Activated CD4-positive, alpha-beta T cell treated with anti-CD3 and anti-CD28 coated beads, Interleukin-2, amount 50 U/mL, for 24 hours (primary cell): ENCODE measurements around the gene AFF1.
A peak's percentile ranks its signal among the peaks of the same experiment; 100 is the strongest.
"Not testable (repeated sequence)": the region's sequence is repeated elsewhere in the genome, so short reads cannot be mapped to it uniquely, and the experiment has no call there.

Source experiments
- DNase-seq, 2 donors: peaks; one replicate each; pipeline ENCODE4 v3.0.0-alpha.2; 2020; ENCODE audit warnings: low read depth in 1 of 2, low spot score in 1 of 2

AFF1 gene

DNA sequence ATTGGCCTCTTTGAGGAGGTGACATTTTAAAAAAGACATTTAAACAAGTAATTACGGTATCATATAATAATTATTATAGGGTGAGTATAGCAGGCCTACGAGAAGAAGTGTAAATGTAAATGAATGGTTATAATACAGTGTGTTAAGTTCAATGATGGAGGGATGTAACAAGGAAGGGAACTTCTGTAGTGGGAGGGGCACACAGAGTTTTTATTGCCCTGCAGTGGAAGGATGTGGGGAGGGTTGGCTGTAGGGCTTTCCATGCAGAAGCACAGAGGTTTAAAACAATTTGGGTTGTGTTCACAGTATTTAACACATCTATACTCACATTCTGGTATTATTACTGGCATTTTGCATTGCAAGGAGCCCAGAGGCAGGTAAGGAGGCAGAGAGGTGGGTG lies 41.1 kb downstream of the AFF1 start:
- DNase-seq, result no peak

DNA sequence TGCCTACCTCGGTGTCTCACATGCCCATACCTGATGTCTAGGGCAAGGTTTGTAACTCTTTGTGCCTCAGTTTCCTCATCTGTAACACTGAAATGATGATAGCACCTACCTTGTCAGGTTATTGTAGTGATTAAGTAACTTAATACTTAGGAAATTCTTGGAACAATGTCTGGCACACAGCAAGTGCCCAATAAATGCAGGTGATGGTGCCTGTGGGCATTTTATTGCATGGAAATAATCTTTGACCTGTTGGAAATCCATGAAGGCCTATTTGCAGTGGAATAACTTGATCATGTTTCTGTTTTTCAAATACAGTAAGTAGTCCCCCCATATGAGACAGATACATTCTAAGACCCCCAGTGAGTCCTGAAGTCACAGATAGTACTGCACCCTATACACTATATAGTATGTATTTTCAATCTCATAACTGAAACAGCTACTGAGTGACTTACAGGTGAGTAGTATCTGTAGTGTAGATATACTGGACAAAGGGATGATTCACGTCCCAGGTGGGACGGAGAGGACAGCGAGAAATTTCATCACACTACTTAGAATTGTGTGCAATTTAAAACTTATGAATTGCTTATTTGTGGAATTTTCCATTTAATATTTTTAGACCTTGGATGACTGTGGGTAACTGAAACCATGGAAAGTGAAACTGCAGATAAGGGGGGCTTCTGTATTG lies 42.1 kb downstream of the AFF1 start:
- no peak for DNase-seq

DNA sequence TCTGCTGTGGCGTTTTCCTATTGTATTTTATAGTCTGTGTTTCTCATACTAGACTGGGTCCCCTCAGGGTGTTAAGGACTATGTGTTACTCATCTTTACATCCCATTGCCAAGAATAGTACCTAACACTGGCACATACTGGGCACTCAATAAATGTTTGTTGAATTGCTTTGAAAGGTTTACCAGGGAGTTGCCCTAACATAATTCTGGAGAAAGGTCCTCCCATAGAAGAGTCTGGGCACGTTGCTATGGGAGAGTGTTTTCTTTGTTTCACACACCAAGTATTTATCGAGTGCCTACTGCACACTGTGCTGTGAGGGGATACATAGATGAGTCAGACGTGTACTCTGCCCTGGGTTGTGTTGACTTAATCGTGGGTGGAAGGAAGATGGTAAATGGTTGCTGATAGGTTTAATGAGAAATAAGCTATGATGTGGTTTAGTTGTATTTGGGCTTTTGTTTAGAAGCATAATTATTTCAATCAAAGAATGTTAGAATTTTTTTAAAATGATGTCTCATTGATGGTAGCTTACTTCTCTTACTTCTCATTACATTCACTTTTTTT lies 42.9 kb downstream of the AFF1 start:
- DNase-seq, result no peak

DNA sequence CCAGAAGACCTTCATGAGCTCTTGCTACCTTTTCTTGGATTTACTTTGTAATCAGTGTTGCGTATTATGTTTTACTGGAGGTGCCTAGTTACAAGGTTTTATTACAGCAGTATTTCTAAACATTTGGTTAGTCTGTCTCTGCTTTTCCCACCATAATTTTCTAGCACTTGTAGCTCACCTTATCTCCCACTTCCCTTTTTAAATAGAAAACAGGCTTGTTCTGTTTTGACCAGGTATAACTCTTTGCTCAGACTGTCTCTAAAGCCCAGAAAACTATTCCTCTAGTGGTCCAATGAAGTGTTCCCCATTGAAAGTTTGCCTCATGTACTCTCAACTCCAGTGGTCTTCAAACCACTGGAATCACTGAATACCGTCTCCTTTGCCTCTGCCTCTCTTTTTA lies 43.9 kb downstream of the AFF1 start:
- no peak for DNase-seq

DNA sequence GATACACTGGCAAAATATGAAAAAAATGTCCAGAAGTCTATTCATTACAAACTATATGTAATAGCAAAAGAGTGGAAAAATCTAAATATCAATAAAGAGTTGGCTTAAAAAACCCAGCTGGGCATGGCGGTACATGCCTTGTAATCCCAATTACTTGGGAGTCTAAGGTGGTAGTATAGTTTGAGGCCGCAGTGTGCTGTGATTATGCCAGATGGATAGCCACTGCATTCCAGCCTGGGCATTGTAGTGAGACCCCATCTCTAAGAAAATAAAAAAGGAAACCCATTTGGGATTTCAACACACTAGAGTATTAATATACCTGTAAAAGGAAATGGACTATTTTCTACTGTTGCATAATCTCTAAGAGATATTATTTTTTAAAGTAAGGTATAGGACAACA lies 45.4 kb downstream of the AFF1 start:
- DNase-seq, result no peak

DNA sequence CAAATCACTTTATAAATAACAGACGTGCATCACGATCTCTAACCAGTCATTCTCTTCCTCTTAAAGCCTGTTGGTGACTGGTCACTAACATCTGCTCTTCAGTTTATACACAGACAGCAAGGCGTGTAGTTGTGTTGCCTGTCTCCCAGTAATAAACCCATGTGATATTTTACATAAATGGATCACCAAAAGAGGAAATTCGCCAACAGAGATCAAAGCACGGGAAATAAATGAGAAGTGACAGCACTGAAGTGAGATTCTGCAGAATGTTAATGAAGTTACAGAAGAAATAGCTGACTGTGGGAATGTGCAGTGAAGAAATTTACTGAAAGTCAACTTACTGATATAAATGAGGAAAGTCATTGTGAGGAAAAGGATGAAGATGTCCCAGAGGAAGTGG lies 47.0 kb downstream of the AFF1 start:
- no peak for DNase-seq

DNA sequence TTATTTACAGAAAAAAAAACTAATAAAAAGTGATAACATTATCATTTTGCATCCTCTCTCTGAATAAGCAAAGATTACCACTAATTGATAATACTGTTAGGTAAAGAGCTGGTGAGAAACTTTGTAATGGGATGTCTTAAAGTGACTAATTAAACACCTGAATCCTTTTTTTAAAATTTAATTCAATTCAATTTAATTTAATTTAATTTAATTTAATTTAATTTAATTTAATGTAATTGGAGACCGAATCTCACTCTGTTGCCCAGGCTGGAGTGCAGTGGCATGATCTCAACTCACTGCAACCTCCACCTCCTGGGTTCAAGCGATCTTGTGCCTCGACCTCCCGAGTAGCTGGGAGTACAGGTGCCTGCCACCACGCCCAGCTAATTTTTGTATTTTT lies 51.0 kb downstream of the AFF1 start:
- not testable (repeated sequence) for DNase-seq

DNA sequence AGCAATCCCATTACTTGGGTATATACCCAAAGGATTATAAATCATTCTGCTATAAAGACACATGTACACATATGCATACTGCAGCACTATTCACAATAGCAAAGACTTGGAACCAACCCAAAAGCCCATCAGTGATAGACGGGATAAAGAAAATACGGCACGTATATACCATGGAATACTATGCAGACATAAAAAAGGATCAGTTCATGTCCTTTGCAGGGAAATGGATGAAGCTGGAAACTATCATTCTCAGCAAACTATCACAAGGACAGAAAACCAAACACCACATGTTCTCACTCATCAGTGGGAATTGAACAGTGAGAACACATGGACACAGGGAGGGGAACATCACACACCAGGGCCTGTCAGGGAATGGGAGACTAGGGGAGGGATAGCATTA lies 54.8 kb downstream of the AFF1 start:
- DNase-seq, result not testable (repeated sequence)

DNA sequence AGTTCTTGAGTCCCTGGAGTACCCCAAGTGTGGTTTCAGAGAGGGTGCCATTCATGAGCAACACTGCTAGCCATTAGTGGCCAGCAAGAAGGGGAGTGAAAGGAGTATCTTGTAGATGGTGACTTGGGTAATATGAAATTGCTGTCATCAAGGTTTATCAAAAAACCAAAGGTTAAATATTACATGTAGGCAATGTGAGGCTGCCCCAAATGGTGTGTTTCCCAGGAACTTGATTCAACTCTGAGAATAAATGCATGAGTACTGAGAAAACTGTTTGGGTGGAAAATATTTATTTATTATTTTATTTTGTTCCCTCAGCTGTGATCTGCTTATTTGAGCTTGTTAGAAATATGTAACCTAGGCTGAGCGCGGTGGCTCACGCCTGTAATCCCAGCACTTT lies 55.7 kb downstream of the AFF1 start:
- DNase-seq, result no peak

DNA sequence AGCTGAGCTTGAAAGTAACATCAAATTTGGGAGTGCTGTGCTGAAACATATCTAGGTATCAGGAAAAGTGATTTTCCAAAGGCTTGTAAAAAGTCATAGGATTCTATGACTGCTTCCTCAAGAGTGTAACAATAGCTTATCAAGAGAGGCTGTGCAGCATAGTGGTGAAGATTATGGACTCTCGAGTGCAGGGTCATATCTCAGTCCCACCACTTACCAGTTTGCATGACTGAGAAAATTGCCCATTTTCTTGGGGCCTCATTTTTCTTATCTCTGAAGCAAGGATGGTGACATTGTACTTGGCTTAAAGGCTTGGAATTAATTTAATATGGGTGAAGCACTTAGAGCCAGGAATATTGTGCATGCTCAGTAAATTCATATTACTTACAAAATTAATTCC lies 57.2 kb downstream of the AFF1 start:
- no peak for DNase-seq

DNA sequence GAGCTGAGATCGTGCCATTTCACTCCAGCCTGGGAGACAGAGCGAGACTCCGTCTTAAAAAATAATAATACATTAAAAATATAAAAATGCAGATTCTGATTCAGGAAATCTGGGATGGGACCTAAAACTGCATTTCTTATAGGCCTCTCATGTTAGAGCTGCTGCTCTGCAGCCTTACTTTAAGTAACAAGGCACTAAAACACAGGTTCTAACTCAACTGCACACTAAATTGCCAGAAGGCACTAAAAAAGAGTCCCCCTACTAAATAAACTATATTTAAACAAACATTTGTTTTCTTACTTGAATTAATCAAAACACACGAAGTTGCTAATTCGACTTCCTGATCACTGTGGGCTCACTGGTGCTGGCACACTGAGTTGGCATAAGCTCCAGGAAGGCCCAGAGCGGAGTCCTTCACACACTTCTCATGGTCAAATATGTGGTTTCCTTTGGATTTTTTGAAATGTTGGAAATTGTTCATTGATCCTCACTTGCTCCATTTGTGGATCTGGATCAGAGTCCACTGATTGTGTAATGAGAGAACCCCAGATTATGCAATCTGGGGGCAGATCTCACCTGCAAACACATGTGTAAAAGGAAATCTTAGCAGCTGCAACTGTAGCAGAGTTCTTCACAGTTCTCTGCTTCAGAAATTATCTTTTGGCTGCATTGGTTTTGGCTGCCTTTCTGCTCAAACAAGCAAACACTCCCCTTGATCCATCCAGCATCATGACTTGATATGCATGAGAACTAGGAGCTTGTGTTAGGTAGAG lies 59.3 kb downstream of the AFF1 start:
- DNase-seq, result no peak

DNA sequence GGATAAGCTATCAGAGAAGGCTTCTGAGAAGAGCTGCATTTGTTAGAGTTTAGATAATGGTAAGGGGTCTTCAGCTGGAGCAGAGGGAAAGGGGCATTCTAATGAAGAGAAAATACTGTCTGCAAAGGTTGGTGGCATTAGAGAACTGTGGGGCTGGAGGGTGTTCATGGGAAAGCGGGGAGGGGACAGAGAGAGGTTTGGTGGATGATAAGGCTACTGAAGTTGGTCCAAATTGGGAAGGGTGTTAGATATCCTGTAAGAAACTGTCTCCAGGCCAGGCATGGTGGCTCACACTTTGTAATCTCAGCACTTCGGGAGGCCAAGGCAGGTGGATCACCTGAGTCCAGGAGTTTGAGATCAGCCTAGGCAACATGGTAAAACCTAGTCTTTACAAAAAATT lies 59.9 kb downstream of the AFF1 start:
- no peak for DNase-seq

DNA sequence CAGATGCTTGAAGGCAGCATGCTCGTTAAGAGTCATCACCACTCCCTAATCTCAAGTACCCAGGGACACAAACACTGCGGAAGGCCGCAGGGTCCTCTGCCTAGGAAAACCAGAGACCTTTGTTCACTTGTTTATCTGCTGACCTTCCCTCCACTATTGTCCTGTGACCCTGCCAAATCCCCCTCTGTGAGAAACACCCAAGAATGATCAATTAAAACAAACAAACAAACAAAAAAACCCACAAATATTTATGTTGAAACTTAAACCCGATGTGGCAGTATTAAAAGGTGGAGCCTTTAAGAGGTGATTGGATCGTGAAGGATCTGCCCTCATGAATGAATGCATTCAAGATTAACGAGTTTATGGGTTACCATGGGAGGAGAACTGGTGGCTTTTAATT lies 61.7 kb downstream of the AFF1 start:
- not testable (repeated sequence) for DNase-seq

DNA sequence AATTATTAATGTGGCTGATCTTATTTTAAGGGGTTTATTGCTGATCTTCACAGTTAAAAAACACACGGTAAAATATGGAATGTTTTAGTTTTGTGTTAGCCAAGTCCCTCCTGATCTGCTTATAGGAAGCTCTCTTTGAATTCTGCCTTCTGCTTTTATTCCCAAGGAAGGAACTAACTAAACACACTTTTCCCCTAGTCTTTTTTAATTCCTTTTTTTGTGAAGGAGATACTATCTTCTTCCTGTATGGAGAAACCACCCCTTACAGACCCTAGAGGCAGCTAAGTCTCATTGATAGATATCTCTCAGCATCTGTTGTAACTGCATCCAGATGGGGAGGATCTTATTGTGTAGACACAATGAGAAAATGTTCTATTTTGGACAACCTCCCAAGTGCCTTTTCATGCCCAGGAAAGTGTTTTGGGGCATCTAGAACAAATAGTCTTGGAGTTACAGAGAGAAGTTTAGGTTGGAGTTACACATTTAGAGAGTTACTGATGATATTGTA lies 64.4 kb downstream of the AFF1 start:
- no peak for DNase-seq

DNA sequence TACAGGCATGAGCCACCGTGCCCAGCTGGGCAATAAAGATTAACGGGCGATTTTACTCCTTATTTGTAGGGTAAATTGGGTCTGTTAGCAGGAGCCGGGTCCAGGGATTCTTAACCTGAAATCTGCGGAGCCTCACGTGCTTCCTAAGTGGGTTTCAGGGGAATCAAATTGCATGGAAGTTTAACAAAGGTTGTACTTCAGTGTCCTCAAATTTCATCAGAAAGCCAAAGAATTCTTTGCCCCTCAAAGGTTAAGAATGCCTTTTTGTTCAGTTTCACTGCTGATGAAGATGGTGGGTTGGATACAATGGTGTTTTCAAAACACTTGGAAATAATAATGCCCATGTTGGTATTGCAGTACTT lies 67.9 kb downstream of the AFF1 start:
- DNase-seq, result no peak

DNA sequence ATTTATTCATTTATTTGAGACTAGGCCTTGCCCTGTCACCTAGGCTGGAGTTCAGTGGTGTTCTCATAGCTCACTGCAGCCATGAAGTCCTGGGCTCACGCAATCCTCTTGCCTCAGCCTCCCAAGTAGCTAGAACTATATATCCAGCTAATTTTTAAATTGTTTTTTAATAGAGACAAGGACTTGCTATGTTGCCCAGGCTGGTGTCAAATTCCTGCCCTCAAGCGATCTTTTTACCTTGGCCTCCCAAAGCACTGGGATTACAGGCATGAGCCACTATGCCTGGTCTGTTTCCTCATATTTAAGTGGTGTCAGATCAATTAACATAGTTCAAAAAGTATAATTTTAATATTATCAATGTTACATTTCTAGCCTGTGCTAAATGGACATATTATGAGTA lies 68.5 kb downstream of the AFF1 start:
- no peak for DNase-seq

DNA sequence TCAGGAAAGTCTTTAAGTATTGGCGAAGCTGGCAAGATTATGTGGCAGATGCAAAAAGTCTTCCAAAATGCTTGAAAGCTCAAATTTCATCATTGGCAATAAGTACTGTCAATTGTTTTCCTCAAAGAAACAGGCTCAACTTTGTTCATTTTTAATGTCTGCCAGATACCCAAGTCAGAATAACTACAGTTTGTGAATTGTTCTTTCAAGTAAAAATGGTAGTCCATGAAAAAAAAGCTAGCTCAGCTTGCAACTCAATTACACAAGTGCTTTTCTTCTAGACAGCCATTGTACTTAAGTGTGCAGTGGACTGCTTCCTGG lies 70.5 kb downstream of the AFF1 start:
- no peak for DNase-seq

DNA sequence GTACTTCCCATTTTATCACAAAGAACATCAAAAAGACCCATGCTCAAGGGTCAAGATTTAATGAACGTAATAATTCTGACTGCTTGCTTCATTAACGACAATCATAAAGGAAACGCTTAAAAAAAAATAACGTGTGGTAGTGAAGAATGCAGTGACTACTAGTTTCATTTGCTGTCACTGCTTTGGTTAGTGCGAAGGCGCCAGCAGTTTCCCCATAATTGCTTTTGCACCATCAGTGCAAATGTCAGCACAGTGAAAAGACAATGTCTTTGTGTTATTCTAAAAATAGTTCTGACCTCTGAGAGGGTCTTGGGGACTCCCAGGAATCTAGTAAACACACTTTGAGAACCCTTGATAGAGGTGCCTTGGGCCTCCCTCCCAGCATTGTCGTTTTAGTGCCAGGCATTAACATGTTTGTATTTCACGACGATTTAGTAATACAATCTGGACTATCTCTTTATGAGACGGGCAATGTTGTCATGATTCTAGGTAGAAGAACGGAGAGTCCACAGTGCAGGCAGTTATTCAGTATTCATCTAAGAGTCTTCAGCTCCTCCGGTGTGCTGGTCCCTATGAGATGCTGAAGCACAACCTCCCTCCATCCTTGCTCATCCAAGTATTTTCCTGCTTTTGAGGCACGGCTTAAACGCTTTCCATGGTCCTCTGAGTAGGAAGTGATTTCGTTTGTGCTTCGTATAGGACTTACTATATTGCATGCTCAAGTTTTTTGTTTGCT lies 71.0 kb downstream of the AFF1 start:
- peak in 1 of 2 donors; percentile 46 for DNase-seq

DNA sequence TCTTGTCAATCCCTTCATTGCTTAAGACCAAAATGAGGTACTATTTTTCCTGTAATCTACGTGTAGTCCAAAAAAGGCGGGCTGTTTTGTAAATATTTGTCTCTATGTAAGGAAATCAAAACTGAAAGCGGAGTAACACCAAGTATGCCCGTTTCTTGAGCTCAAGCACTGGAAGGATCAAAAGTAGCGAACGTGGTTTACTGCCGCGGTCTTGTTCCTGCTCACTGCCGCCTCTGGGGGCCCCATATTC lies 71.5 kb downstream of the AFF1 start:
- DNase-seq, result no peak

DNA sequence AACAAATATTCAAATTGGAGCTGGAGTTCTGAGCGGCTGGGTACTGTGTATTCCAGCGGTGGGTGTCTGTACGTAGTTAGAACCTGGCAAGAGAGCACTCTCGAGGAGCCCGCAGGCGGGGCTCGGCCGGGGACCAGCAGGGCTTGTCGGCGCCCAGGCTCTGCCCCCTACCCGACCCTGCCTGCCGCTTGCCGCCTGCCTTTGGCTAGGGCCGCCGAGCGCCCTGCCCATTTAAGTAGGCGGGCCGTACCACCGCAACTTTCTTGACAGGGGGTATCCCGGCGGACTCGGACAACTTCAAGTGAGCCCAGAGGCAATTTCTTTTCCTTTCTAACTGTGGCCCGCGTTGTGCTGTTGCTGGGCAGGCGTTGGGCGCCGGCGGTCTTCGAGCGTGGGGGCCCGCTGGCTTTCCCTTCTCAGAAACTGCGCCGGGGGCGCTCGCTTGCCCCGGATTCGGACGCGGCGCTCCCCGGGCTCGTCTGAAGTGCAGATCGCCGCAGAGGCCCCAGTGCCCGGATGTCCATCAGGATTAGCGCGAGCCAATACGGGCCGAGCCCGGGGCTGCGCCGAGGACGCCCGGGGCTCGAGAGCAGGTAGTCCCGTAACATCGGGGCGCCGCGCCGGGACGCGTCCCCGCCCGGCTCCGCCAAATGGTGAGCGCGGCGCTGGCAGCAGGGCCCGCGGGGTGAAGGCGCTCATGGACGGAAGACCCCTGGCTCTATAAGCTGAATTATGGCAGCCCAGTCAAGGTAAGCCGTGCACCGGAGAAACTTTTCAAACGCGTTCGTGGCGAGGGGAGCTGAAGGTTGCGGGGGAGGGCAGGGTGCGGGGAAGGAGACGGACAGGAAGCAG lies 72.1 kb downstream of the AFF1 start:
- peak; percentile 77 to 79 for DNase-seq
